CD4-positive, alpha-beta T cell treated with Interleukin-6 for 4 hours (primary cell): ENCODE measurements around the gene KCNH1.
A peak's percentile ranks its signal among the peaks of the same experiment; 100 is the strongest.

ENCODE experiments used
- DNase-seq: peaks from one replicate; pipeline ENCODE4 v3.0.0-alpha.2; 2020; ENCODE audit warnings: mixed read lengths

KCNH1 gene, protein sequence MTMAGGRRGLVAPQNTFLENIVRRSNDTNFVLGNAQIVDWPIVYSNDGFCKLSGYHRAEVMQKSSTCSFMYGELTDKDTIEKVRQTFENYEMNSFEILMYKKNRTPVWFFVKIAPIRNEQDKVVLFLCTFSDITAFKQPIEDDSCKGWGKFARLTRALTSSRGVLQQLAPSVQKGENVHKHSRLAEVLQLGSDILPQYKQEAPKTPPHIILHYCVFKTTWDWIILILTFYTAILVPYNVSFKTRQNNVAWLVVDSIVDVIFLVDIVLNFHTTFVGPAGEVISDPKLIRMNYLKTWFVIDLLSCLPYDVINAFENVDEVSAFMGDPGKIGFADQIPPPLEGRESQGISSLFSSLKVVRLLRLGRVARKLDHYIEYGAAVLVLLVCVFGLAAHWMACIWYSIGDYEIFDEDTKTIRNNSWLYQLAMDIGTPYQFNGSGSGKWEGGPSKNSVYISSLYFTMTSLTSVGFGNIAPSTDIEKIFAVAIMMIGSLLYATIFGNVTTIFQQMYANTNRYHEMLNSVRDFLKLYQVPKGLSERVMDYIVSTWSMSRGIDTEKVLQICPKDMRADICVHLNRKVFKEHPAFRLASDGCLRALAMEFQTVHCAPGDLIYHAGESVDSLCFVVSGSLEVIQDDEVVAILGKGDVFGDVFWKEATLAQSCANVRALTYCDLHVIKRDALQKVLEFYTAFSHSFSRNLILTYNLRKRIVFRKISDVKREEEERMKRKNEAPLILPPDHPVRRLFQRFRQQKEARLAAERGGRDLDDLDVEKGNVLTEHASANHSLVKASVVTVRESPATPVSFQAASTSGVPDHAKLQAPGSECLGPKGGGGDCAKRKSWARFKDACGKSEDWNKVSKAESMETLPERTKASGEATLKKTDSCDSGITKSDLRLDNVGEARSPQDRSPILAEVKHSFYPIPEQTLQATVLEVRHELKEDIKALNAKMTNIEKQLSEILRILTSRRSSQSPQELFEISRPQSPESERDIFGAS

DNA sequence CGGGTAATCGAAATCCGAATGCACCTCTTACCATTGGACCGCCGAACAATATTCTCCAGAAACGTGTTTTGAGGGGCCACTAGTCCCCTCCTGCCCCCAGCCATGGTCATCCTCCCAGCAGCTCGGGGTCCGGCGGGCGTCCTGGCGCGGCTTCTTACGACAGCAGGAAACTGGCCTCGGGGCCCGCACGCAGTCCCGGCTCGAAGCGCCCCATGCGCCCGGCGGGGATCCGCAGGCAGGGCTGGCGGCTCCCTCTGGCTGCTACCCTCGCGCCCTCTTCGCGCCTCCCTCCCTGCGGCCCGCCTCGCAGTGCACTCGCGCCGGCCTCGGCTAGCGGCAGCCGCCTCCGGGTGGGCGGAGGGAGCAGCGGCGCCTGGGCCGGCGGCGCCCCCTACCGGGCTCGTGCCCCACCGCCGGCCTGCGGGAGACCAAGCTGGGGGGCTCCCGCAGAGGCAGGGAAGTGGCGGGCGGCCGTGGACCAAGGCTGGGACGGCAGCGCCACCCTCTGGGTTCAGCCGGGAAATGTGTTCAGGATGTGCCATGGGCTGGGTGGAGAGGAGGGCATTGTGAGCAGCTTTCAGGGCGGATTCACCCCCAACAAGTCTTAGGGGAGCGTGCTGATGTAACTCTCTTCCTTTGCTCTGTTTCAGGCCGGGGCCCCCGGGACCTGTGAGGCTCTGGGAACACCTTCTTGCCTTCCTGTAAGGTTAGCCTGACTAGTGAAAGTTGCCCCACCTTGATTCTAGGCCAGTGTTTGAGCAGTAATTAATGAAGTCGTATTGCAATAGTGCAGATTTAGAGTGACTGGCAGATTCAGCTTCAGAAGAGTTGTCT is at the start of gene KCNH1:
KCNH1 (minus strand) TSS at position 313 of the 834 bp plus-strand sequence; CDS start at position 110, 203 bp downstream.
- peak; percentile 76 for DNase-seq

GRCh38 chr1:211182746-211183145 is 48.8 kb upstream of the KCNH1 start:
- no peak for DNase-seq

DNA sequence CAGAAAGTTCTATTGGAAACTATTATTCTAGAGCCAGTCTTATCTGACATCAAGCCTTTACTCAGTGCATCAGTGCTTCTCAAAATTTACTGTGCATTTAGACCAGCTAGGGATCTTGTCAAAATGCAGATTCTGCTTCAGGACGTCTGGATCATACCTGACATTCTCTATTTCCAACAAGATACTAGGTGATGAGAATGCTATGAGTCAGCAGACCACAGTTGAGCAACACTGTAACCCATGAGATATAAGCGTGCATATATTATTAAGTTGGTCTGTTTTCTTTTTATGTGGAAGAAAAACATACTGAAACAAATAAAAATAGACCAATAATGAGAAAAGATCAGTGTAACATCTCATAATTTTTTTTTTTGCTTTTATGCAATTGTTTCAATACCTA is 40.4 kb upstream of the KCNH1 start:
- no peak for DNase-seq

GRCh38 chr1:211172657-211173056 is 38.7 kb upstream of the KCNH1 start:
- no peak for DNase-seq

GRCh38 chr1:211169353-211169752 is 35.4 kb upstream of the KCNH1 start:
- DNase-seq = no peak

- DNase-seq = no peak
These were observed 24.9 kb upstream of the KCNH1 start for GRCh38 chr1:211158866-211159265.

DNA sequence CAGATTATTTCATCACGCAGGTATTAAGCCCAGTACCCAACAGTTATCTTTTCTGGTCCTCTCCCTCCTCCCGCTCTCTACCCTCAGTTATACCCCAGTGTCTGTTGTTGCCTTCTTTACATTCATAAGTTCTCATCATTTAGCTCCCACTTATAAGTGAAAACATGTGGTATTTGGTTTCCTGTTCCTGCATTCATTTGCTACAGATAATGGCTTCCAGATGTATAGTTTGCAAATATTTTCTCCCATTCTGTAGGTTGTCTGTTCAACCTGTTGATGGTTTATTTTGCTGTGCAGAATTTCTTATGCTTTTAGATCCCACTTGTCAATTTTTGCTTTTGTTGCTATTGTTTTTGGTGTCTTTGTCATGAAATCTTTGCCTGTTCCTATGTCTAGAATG is 21.1 kb upstream of the KCNH1 start:
- DNase-seq = no peak

GRCh38 chr1:211153932-211154331 is 20.0 kb upstream of the KCNH1 start:
- no peak for DNase-seq

GRCh38 chr1:211148366-211148765 is 14.4 kb upstream of the KCNH1 start:
- no peak for DNase-seq

DNA sequence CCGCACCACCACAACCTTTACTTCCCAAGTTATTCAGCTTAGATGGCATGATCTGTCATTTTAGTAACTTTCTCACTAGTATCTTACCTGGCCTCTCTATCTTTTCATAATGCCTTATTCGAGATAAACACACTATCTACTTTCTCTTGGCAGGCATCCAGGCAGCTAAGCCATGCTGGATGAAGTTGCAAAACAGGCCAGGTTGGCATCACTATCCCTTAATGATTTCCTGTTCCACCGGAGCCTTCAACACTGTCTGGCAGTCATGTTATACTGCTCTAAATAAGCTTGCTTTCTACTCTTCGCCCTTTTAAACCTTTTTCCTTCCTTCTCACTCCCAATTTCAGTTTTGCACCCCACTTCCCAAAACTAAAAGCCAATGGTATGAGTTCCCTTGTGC is 12.0 kb upstream of the KCNH1 start:
- no peak for DNase-seq

DNA sequence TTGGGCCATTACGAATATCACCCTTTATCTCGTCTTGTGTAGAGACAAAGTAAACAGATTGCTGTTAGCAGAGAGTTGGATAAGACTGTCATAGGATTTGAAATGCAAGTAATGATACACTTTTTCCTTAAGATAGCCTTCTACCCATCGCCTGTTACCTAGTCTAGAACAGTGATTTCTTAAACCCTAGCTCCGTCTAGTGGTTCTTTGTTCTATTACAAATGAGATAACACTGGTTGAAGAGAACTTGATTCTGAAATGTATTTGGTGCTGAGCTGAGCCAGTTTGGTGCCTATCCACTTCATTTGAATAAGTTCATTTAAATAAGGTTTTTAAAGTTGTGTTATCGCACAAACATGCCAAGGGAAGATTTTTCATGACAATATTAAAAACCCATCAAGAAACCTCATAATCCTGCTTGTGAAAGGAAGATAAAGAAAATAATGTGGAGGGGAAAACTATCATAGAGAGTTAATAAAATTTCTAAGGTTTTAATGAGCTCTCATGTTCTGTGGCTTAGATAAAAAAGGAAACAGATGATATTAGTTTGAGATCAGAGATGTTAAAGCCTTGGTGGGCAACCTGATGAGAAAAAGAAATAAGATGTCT is 1.5 kb upstream of the KCNH1 start:
- no peak for DNase-seq

DNA sequence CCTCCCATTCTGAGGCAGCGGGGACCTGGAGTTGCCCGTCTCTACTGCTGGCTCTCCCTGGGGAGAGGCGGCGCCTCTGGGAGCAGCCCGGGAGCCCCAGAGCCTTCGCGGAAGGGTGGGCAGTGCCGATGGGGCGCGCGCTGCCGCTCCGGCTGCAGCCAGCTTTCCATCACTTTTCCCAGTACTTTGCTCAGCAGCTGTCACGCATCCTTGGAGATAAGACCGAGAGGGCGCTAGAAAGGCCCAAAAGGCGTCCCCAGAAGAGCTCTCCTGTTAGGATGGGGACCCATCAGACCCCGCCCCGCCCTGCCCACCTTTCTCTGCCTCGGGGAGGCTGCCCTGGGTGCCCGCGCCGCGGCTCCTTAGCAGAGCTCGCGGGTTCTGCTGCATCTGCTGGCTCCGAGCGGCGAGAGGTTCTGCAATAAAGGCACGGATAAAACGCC is 534 bp downstream of the KCNH1 start:
- DNase-seq = peak; percentile 32

GRCh38 chr1:211132721-211133392 is 1.1 kb downstream of the KCNH1 start:
- no peak for DNase-seq

- no peak for DNase-seq
These were observed 4.2 kb downstream of the KCNH1 start for GRCh38 chr1:211129776-211130175.

DNA sequence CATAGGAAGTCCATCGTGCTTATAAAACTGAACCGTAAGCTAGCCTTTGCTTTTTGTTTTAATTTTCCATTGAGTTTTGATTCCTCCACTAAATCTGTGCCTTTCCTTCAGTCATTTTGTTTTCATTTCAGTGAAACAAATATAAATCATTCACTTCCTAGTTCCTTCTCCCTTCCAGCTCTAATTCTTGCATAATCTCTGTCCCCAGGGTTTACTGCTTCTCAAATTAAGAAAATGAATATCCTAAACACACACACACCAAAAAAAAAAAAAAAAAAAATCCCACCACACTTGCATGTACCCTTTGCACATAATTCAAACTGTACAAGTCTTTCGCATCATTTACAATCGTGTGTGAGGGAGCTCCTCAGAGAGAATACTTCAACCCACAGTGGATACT is 6.8 kb downstream of the KCNH1 start:
- DNase-seq = no peak

DNA sequence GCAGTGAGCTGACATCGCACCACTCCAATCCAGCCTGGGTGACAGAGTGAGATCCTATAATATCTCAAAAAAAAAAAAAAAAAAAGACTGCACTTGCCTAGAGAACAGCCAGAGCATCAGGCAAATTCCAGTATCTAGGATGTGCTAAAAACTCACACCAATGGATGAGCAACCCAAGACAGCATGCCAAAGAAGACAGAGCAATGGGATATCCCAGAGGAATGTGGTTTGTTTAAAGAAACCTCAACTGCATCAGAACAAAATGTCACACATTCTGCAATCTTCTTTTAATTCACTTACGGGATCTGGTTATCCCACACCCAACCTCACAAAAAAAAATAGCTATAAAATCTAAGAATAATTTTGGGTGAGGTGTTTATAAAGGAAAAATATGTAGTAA is 7.3 kb downstream of the KCNH1 start:
- no peak for DNase-seq

- DNase-seq = no peak
These were observed 15.4 kb downstream of the KCNH1 start for GRCh38 chr1:211118407-211119102.

- no peak for DNase-seq
These were observed 19.5 kb downstream of the KCNH1 start for GRCh38 chr1:211114446-211114845.

- DNase-seq = no peak
These were observed 20.4 kb downstream of the KCNH1 start for GRCh38 chr1:211113566-211113965.

- no peak for DNase-seq
These were observed 22.6 kb downstream of the KCNH1 start for GRCh38 chr1:211111351-211111750.

DNA sequence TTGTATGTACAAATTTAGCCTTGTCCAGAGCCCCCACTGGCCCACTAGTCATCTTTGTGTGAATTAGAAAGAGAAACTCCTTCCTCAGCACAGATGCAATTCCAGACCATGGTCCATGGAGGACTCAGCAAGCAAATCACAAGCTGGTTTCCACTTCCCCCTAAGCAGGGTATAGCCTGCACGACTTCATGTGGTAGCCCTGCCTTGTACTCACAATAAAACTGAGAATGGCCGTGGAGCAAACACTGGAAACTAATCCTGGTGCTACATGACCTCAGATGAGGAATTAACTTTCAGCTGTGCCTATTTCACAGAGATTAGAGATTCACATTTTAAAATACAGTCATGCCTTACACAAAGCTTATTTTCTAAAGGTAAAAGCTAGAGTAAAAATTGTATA is 32.5 kb downstream of the KCNH1 start:
- DNase-seq = no peak
